Stomach (tissue), 9 donors: Measurements from ENCODE around the gene GATA3. TPM values are rescaled to one million over a fixed set of nuclear protein-coding genes. Genes with fewer than 3 reads are reported as not detected.

ENCODE experiments used
- DNase-seq, 2 donors: peaks; one replicate each; pipeline versions ENCODE4 v3.0.0 to v3.0.0-alpha.2; 2013 to 2019
- H3K27ac ChIP-seq, 5 donors: fragments of 200-600 bp in 4 of 5; sonication (generic) in 4 of 5; one replicate each; pipeline ENCODE4 v1.5.1; 2013 to 2019; ENCODE audit warnings: mild to moderate bottlenecking in 1 of 5, moderate library complexity in 1 of 5
- H3K27me3 ChIP-seq, 3 donors: fragments of 200-600 bp; sonication (generic); one replicate each; pipeline ENCODE4 v1.5.1; 2017 to 2019; ENCODE audit warnings: mixed run types in 1 of 3
- H3K36me3 ChIP-seq, 4 donors: fragments of 200-600 bp; sonication (generic); 1 replicate in 3 of 4; 2 replicates in 1 of 4; pipeline ENCODE4 v1.5.1; 2016 to 2019
- H3K4me1 ChIP-seq, 4 donors: fragments of 200-600 bp; sonication (generic); one replicate each; pipeline ENCODE4 v1.5.1; 2016 to 2019
- H3K4me3 ChIP-seq, 4 donors: fragments of 200-600 bp; sonication (generic) in 3 of 4; one replicate each; pipeline ENCODE4 v1.5.1; 2016 to 2019; ENCODE audit warnings: mild to moderate bottlenecking in 1 of 4
- H3K9me3 ChIP-seq, 4 donors: fragments of 200-600 bp; sonication (generic); one replicate each; pipeline ENCODE4 v1.5.1; 2016 to 2019
- CTCF ChIP-seq, 7 experiments: fragments of 450-650 bp in 4 of 7; fragments of 200-600 bp in 3 of 7; sonication (generic) in 3 of 7; IDR thresholded peaks; one replicate each; pipeline ENCODE4 v1.5.1; 2016 to 2019; ENCODE audit warnings: antibody characterized with exemption in 7 of 7, control low read depth in 2 of 7, mild to moderate bottlenecking in 1 of 7
- EP300 ChIP-seq: sonication (generic); formaldehyde crosslinking; IDR thresholded peaks from one replicate; pipeline ENCODE4 v1.6.1; 2017; ENCODE audit warnings: antibody characterized with exemption
- POLR2A ChIP-seq, 4 donors: fragments of 450-650 bp; IDR thresholded peaks; one replicate each; pipeline ENCODE4 v1.6.1; 2016; ENCODE audit warnings: antibody characterized with exemption in 4 of 4, control low read depth in 2 of 4, mild to moderate bottlenecking in 1 of 4, moderate library complexity in 1 of 4
- POLR2AphosphoS5 ChIP-seq, 3 donors: sonication (generic); formaldehyde crosslinking; IDR thresholded peaks; one replicate each; pipeline ENCODE4 v1.6.1; 2016; ENCODE audit warnings: antibody characterized with exemption in 3 of 3
- WGBS, 5 donors: extraction: QIAGEN DNeasy Blood & Tissue Kit in 3 of 5; methylation state at CpG; one replicate each; pipeline versions ENCODE4 v1.1.5 to v1.1.7; 2013 to 2018; 5-methylcytosine and 5-hydroxymethylcytosine counted together
- intact Hi-C: fragments of 100-400 bp; cut with DNase I; formaldehyde crosslinking; loops from one replicate; pipeline ENCODE4 v1.15.1; 2023; ENCODE audit warnings: low total_unique reads
- polyA plus RNA-seq, 3 donors: library from polyadenylated mRNA; stranded (reverse); fragments of 200-250 nt; gene quantifications; one replicate each; pipeline ENCODE4 v1.2.3, GENCODE V29; 2013
- total RNA-seq, 5 donors: library from RNA; depleted of rRNA; stranded (reverse); fragments of >200 nt; gene quantifications; one replicate each; pipeline versions ENCODE4 v1.1.0 to v1.2.3, GENCODE V29; 2014 to 2016
- donor health status: healthy with polysubstance abuse.
- donor health status: Bipolar disorder and iron deficiency.
- donor health status: healthy.

The GATA3 gene
- total and polyA plus RNA-seq, 8 donors = 0.12 to 1.2 (median 0.18) TPM; not detected in 2

- Histone ChIP-seq H3K4me1 (no peaks in the 10 kb centered on the region), H3K9me3 (no peaks in the 10 kb centered on the region), H3K4me3 (no peak overlapping the region), H3K27ac (no peak overlapping the region), H3K36me3 (no peaks in the 10 kb centered on the region), H3K27me3 (peaks cover 0 to 52% (median 0%) of the 10 kb centered on the region in 3 donors)
- intact Hi-C loops = no loop called here
- no peak for DNase-seq
- 37 to 45% (median 39%) methylated on average over 19 of the region's 19 CpGs for WGBS, 5 donors
- TF ChIP-seq POLR2A (IDR thresholded peaks at IDR 0.05) (no peak), CTCF (IDR thresholded peaks at IDR 0.05) (no peak), EP300 (no peak), POLR2AphosphoS5 (IDR thresholded peaks at IDR 0.05) (no peak)
These were observed 21.1 kb downstream of the GATA3 start for GRCh38 chr10:8075282-8076260.

- 81 to 86% (median 81%) methylated on average over 5 of the region's 5 CpGs for WGBS, 5 donors
- Histone ChIP-seq H3K27me3 (peaks cover 0 to 55% (median 0%) of the 10 kb centered on the region in 3 donors), H3K27ac (no peak overlapping the region), H3K4me1 (no peaks in the 10 kb centered on the region), H3K9me3 (no peaks in the 10 kb centered on the region), H3K36me3 (no peaks in the 10 kb centered on the region), H3K4me3 (no peak overlapping the region)
- TF ChIP-seq POLR2AphosphoS5 (IDR thresholded peaks at IDR 0.05) (no peak), POLR2A (IDR thresholded peaks at IDR 0.05) (no peak), EP300 (no peak), CTCF (IDR thresholded peaks at IDR 0.05) (no peak)
- intact Hi-C loops = no loop called here
- no peak for DNase-seq
These were observed 22.4 kb downstream of the GATA3 start for GRCh38 chr10:8076933-8077332.

- Histone ChIP-seq H3K27me3 (peaks cover 0 to 53% (median 0%) of the 10 kb centered on the region in 3 donors), H3K4me3 (no peak overlapping the region), H3K36me3 (no peaks in the 10 kb centered on the region), H3K27ac (no peak overlapping the region), H3K9me3 (no peaks in the 10 kb centered on the region), H3K4me1 (no peaks in the 10 kb centered on the region)
- DNase-seq = no peak
- intact Hi-C loops = no loop called here
- WGBS, 5 donors = 54 to 94% (median 84%) methylated on average over 1 of the region's 1 CpG
- TF ChIP-seq EP300 = no peak
- TF ChIP-seq POLR2A (IDR thresholded peaks at IDR 0.05) = no peak
- no peak for TF ChIP-seq POLR2AphosphoS5 (IDR thresholded peaks at IDR 0.05)
- no peak for TF ChIP-seq CTCF (IDR thresholded peaks at IDR 0.05)
These were observed 23.5 kb downstream of the GATA3 start for GRCh38 chr10:8078027-8078426.

- intact Hi-C loops = no loop called here
- H3K27ac ChIP-seq = no peak overlapping the region
- no peaks in the 10 kb centered on the region for H3K9me3 ChIP-seq
- H3K4me1 ChIP-seq = no peaks in the 10 kb centered on the region
- no peak for TF ChIP-seq POLR2A (IDR thresholded peaks at IDR 0.05)
- no peak for TF ChIP-seq CTCF (IDR thresholded peaks at IDR 0.05)
- TF ChIP-seq EP300 = no peak
- no peak for TF ChIP-seq POLR2AphosphoS5 (IDR thresholded peaks at IDR 0.05)
- DNase-seq = no peak
- WGBS, 5 donors = 49 to 64% (median 59%) methylated on average over 3 of the region's 3 CpGs
- no peak overlapping the region for H3K4me3 ChIP-seq
- H3K27me3 ChIP-seq = peaks cover 0 to 54% (median 0%) of the 10 kb centered on the region in 3 donors
- H3K36me3 ChIP-seq = no peaks in the 10 kb centered on the region
These were observed 24.6 kb downstream of the GATA3 start for GRCh38 chr10:8079126-8079525.
